NT2/D1 (cell line): ENCODE measurements around the gene FUCA1.

Experiments used
- SUZ12 ChIP-seq: IDR thresholded peaks from 2 replicates; pipeline ENCODE4 v1.6.1; 2011; ENCODE audit not compliant: insufficient read length, insufficient read depth; ENCODE audit errors: extremely low read depth
- YY1 ChIP-seq: IDR thresholded peaks from 2 replicates; pipeline ENCODE4 v1.6.1; 2011; ENCODE audit not compliant: insufficient read length, insufficient read depth
- ZNF274 ChIP-seq: IDR thresholded peaks from 2 replicates; pipeline ENCODE4 v1.6.1; 2011; ENCODE audit warnings: mild to moderate bottlenecking, low read depth, low read length

DNA sequence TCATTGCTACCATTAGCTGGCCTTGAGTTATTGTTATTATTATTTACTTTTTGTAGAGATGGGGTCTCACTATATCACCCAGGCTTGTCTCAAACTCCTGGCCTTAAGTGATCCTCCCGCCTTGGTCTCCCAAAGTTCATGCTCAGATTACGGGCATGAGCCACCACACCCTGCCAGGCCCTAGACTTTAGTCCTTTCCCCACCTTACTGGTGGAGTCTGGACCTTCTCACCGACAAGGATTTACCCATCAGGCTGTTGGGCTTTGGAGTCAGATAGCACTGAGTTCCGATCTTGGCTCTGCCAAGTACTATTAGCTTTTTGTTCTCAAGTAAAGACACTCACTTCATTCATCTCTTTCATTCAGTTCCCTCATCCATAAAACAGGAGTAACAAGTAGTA is 27.9 kb upstream of the FUCA1 start:
- TF ChIP-seq SUZ12 (no peak), ZNF274 (no peak), YY1 (no peak)
